Activated gamma-delta T cell treated with Interleukin-2 at 50 U/mL for 16 hours (primary cell): ENCODE results near the gene PPARD.

Experiments used
- DNase-seq: peaks from one replicate; pipeline ENCODE4 v3.0.0-alpha.2; 2020

Gene PPARD

DNA sequence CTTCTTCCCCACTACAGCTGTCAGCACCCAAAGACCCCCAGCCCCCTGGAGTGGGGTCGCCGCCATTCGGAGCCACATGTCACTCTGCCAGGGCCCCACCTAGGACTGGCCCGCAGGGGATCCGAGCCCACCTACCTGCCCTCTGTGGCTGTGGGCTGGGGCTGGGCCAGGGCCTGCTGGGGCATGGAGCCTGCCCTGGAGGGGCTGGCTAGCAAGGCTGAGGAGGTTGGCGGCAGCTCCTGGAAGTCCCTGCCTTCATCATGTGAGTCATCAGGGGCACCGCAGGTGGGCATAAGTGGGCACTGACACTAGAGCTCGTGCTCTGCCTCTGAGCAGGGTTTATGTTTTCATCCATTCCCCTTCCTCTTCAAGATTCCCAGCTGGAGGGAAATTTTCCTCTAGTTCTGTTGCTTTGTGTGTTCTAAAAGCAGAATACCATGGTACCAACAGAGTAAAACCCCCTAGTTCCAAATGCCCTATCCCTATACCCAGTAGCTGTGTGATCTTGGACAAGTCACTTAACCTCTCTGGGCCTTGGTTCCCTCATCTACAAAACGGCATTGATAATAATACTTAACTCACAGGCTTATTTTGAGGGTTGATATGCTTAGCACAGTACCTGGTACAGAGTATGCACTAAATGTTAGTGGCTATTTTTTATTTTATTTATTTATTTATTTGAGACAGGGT, 101.1 kb downstream of the PPARD start:
- DNase-seq = no peak

- no peak for DNase-seq
Observed at GRCh38 chr6:35445691-35446090, 103.3 kb downstream of the PPARD start.

DNA sequence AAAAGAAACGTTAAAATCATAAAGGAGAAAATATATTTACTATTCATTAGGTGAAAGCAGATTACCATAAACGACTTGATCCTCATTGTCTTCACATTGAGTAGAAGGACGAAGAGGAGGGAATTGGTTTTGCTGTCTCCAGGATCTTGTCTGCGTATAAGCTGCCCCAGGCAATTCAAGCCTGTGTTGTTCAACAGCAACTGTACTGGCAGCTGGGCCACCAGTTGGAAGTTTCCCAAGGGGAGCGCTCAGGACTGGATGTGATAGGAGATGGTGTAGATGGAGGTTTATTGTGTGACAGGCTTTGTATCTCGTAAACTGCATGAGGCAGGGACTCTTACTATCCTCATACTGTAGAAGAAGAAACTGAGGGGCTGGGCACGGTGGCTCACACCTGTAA, 105.8 kb downstream of the PPARD start:
- no peak for DNase-seq

DNA sequence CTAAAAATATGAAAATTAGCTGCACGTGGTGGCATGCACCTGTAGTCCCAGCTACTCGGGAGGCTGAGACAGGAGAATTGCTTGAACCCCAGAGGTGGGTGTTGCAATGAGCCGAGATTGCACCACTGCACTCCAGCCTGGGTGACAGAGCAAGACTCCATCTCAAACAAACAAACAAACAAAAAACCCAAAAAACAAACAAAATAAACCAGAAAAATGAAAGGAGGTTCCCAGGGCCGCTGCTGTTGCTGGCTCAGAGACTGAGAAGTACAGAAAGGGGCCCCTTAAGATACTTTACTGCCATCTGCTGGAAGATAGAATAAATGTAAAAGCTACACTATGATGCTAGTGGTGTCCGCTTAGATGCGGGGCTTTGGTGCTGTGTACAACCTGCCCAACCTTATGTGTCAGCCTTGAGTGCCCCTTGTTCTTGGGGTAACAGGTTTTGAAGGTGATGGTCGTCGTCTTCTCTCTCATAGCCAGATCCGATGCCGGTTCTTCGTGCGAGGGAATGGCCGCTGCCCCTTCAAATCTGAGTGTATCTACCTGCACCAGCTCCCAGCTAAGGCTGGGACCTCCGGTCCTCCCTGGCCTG, 107.0 kb downstream of the PPARD start:
- peak; percentile 33 for DNase-seq

GRCh38 chr6:35451354-35452182, 109.2 kb downstream of the PPARD start:
- no peak for DNase-seq

GRCh38 chr6:35452183-35453090, 110.1 kb downstream of the PPARD start, which contains the start of gene FANCE:
Gene FANCE, plus strand, starts transcription at chr6:35452338. Its CDS starts 208 bp downstream, at chr6:35452546.
- DNase-seq = peak; percentile 89

- no peak for DNase-seq
Observed at GRCh38 chr6:35453236-35453635, 110.9 kb downstream of the PPARD start.

DNA sequence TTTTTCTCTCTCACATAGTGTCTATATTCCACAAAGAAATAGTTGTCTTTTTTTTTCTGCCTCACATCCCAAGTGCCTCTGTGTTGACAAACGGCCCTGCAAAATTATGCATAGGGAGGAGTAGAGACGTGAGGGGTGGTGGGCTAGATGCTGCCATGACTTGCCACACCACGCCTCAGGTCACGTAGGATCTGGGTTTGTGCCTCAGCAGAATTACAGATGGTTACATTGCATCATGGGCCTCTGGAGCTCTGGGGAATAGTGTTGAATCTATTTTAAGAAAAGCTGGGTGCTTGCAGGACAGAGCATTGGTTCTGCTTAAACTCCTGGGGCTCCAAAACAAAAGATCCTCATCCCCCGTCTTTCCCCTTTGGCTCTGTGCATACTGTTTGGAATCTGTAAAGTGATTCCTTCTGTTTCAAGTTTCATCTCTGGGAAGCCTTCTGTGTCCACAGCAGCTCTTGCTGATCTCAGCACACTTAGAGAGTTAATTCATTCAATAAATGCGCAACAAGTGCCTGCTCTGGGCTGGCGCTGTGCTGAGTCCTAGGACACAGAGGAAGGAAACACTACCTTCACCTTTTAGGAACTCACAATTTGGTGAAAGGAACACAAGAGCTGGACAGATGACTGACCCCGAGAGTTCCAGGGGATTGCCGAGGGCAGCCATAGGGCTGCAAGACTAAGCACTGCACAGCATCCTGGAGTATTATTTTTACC, 112.2 kb downstream of the PPARD start:
- DNase-seq = no peak

GRCh38 chr6:35457907-35458306, 115.5 kb downstream of the PPARD start:
- no peak for DNase-seq

- DNase-seq = no peak
Observed at GRCh38 chr6:35461270-35461669, 118.9 kb downstream of the PPARD start.

DNA sequence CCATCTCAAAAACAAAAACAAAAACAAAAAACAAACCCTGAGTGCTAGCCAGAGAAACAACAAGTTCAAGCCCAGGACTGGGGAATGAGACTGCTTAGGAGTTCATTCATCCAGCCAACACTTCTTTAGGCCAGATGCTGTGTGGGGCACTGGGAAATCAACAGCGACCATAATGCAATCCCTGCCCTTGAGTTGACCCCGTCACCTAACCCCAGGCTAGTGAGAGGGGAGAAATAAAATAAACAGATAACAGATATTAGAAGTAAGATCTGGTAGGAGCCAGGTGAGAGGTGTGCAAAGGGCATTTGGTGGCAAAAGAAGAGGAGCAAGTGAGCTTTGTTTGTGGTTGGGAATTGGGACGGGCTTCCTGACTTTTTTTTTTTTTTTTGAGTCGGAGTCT, 120.9 kb downstream of the PPARD start:
- no peak for DNase-seq

DNA sequence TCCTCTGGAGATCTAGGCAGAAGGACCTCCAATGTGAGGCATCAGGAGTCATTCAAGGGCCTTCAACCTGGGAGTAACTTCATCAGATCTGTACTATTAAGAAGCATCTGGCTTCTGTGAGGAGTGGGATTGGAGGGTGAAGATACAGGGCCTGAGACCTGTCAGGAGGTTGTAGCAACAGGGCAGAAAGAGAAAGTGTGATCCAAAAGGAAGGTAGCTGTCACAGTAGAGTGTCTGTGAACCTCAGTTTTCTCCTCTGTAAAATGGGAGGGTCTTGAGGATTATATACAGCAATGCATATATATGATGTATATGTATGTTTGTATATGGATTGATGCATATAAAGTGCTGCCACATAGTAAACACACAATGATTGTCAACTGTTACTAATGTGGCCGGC, 123.3 kb downstream of the PPARD start:
- DNase-seq = no peak

GRCh38 chr6:35468181-35468979, 126.0 kb downstream of the PPARD start, which contains the start of gene RPL10A:
Gene RPL10A, plus strand, starts transcription at chr6:35468401. Its CDS starts 34 bp downstream, at chr6:35468435.
- peak; percentile 95 for DNase-seq

GRCh38 chr6:35468980-35469750, 126.8 kb downstream of the PPARD start:
- DNase-seq = no peak

- DNase-seq = no peak
Observed at GRCh38 chr6:35469751-35470662, 127.6 kb downstream of the PPARD start.

DNA sequence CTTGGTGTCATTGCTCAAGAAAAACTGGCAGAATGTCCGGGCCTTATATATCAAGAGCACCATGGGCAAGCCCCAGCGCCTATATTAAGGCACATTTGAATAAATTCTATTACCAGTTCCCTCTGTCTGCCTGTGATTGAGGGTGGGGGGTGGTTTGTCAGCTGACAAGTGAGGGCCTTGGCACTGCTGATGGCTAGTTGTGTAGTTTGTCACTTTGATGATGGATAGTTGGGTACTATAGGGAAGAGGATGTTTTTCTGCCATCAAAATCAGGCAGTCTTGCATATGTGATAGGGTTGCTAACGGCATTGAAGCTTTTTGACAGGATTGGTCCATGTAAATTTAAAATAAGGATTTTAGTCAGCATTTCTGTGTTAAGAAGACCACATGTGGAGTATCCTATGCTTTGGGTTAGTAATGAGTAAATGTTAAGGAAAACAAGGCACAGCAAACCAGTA, 128.3 kb downstream of the PPARD start:
- no peak for DNase-seq

- DNase-seq = no peak
Observed at GRCh38 chr6:35471836-35472345, 129.5 kb downstream of the PPARD start.

DNA sequence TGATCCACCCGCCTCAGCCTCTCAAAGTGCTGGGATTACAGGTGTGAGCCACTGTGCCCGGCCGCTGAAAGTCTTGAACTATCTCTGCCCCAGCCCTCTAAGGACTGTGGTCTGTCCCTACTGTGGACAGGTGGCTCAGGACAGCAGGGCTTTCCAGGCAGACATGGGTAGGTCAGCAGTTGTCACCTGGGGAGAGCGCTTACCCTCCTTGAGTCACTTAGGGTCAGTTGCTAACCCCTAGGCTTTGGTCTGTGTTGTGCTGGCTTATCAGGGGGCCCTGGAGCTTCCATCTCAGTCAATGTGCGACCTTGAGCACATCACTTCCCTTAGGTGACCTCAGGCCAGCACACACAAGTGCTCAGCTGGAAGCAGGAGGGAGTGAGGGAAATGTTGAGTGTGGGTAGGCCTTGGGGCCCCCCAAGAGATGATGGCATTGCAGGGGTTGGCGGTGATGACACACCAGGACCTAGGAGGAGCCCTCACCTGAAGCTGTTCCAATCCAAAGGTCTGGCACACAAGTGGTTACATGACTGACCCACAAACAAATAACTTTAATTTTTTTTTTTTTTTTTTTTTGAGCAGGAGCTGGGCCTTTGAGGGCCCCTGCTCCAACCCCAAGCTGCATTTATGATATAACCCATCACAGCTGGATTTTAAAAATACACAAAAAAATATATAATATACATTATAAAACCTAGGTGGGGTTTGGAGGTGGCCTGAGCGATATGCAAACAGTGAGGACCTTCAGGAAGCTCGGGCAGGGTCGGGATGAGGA, 130.9 kb downstream of the PPARD start:
- DNase-seq = no peak
